Upper lobe of left lung (tissue), 4 donors: ENCODE measurements around the gene CACNB4.

ENCODE experiments used
- POLR2A ChIP-seq, 4 donors: fragments of 450-650 bp; IDR thresholded peaks; one replicate each; pipeline ENCODE4 v1.5.1; 2016 to 2017; ENCODE audit warnings: antibody characterized with exemption in 4 of 4, mild to moderate bottlenecking in 2 of 4
- TF ChIP-seq, protein P1 (sequence below), 6 experiments: fragments of 450-650 bp in 4 of 6; fragments of 200-600 bp in 2 of 6; sonication (generic) in 2 of 6; IDR thresholded peaks; one replicate each; pipeline ENCODE4 v1.5.1; 2016 to 2019; ENCODE audit warnings: antibody characterized with exemption in 6 of 6

GRCh38 chr2:151972241-151973012, 126.4 kb downstream of the CACNB4 start:
- TF ChIP-seq, protein P1, sequence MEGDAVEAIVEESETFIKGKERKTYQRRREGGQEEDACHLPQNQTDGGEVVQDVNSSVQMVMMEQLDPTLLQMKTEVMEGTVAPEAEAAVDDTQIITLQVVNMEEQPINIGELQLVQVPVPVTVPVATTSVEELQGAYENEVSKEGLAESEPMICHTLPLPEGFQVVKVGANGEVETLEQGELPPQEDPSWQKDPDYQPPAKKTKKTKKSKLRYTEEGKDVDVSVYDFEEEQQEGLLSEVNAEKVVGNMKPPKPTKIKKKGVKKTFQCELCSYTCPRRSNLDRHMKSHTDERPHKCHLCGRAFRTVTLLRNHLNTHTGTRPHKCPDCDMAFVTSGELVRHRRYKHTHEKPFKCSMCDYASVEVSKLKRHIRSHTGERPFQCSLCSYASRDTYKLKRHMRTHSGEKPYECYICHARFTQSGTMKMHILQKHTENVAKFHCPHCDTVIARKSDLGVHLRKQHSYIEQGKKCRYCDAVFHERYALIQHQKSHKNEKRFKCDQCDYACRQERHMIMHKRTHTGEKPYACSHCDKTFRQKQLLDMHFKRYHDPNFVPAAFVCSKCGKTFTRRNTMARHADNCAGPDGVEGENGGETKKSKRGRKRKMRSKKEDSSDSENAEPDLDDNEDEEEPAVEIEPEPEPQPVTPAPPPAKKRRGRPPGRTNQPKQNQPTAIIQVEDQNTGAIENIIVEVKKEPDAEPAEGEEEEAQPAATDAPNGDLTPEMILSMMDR (IDR thresholded peaks at IDR 0.05) = no peak
- TF ChIP-seq POLR2A (IDR thresholded peaks at IDR 0.05) = no peak
